ENCODE results near the gene GPR82.

Gene GPR82

DNA sequence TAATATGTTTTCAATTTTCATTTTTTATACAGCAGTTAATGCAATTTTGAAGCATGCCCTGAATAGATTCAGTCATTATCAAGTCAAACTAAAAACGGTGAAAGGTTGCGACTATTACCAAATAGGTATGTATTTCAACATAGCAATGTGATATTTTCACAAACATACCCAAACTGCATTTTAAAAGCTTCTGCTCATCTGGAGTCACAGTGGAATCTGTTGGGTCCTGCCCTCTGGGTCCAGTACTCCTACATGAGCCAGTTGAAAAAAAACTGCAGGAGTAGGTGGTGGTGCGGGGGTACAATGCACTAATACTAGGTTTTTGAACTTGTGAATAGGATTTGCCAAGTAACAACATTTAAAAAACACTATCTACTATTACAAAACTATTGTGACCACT lies 34.3 kb upstream of the GPR82 start:
- no peak overlapping the region for H3K27ac ChIP-seq (ENCODE audit: low read depth, low read length)
- no peak for TF ChIP-seq EZH2phosphoT487 (IDR thresholded peaks at IDR 0.05; ENCODE audit: borderline replicate concordance, low read length)
- TF ChIP-seq, protein P1, sequence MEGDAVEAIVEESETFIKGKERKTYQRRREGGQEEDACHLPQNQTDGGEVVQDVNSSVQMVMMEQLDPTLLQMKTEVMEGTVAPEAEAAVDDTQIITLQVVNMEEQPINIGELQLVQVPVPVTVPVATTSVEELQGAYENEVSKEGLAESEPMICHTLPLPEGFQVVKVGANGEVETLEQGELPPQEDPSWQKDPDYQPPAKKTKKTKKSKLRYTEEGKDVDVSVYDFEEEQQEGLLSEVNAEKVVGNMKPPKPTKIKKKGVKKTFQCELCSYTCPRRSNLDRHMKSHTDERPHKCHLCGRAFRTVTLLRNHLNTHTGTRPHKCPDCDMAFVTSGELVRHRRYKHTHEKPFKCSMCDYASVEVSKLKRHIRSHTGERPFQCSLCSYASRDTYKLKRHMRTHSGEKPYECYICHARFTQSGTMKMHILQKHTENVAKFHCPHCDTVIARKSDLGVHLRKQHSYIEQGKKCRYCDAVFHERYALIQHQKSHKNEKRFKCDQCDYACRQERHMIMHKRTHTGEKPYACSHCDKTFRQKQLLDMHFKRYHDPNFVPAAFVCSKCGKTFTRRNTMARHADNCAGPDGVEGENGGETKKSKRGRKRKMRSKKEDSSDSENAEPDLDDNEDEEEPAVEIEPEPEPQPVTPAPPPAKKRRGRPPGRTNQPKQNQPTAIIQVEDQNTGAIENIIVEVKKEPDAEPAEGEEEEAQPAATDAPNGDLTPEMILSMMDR (IDR thresholded peaks at IDR 0.05; ENCODE audit: low read depth, low read length, poor library complexity, severe bottlenecking) = no peak
- no peaks in the 10 kb centered on the region for H3F3A ChIP-seq (ENCODE audit: control insufficient read depth, insufficient read depth)
- no peak overlapping the region for H3K4me2 ChIP-seq (ENCODE audit: low read length)
- no peaks in the 10 kb centered on the region for H3K27me3 ChIP-seq (ENCODE audit: control insufficient read depth, low read length)
- no peaks in the 10 kb centered on the region for H4K20me1 ChIP-seq (ENCODE audit: control insufficient read depth, insufficient read depth, low read depth, low read length)
- no peaks in the 10 kb centered on the region for H3K9me3 ChIP-seq (ENCODE audit: control insufficient read depth, insufficient read depth, low read length)
- H3K9me2 ChIP-seq (replicated peaks; ENCODE audit: control insufficient read depth, low read length) = no peaks in the 10 kb centered on the region
- H3K79me2 ChIP-seq (ENCODE audit: control insufficient read depth, low read length) = no peaks in the 10 kb centered on the region
- H3K4me1 ChIP-seq (ENCODE audit: control insufficient read depth, low read length) = peaks cover 23% of the 10 kb centered on the region
- no peak overlapping the region for H3K4me3 ChIP-seq (ENCODE audit: low read length)
- H3K36me3 ChIP-seq (ENCODE audit: control insufficient read depth, low read length) = no peaks in the 10 kb centered on the region

- TF ChIP-seq EZH2phosphoT487 (IDR thresholded peaks at IDR 0.05; ENCODE audit: borderline replicate concordance, low read length) = no peak
- H3K4me1 ChIP-seq (ENCODE audit: control insufficient read depth, low read length) = peaks cover 14% of the 10 kb centered on the region
- no peaks in the 10 kb centered on the region for H3K9me3 ChIP-seq (ENCODE audit: control insufficient read depth, insufficient read depth, low read length)
- H3F3A ChIP-seq (ENCODE audit: control insufficient read depth, insufficient read depth) = no peaks in the 10 kb centered on the region
- H3K36me3 ChIP-seq (ENCODE audit: control insufficient read depth, low read length) = no peaks in the 10 kb centered on the region
- no peaks in the 10 kb centered on the region for H4K20me1 ChIP-seq (ENCODE audit: control insufficient read depth, insufficient read depth, low read depth, low read length)
- no peaks in the 10 kb centered on the region for H3K27me3 ChIP-seq (ENCODE audit: control insufficient read depth, low read length)
- H3K4me3 ChIP-seq (ENCODE audit: low read length) = no peak overlapping the region
- no peak overlapping the region for H3K27ac ChIP-seq (ENCODE audit: low read depth, low read length)
- no peaks in the 10 kb centered on the region for H3K9me2 ChIP-seq (replicated peaks; ENCODE audit: control insufficient read depth, low read length)
- no peak overlapping the region for H3K4me2 ChIP-seq (ENCODE audit: low read length)
- no peaks in the 10 kb centered on the region for H3K79me2 ChIP-seq (ENCODE audit: control insufficient read depth, low read length)
These were observed 31.7 kb upstream of the GPR82 start for GRCh38 chrX:41692162-41692749.

GRCh38 chrX:41693024-41693423 lies 31.0 kb upstream of the GPR82 start:
- no peaks in the 10 kb centered on the region for H3K27me3 ChIP-seq (ENCODE audit: control insufficient read depth, low read length)

GRCh38 chrX:41695426-41695825 lies 28.6 kb upstream of the GPR82 start:
- Histone ChIP-seq H3K36me3 (ENCODE audit: control insufficient read depth, low read length) (no peaks in the 10 kb centered on the region), H3K27me3 (ENCODE audit: control insufficient read depth, low read length) (no peaks in the 10 kb centered on the region), H3K4me2 (ENCODE audit: low read length) (no peak overlapping the region), H3K4me3 (ENCODE audit: low read length) (no peak overlapping the region), H3K4me1 (ENCODE audit: control insufficient read depth, low read length) (peaks cover 4% of the 10 kb centered on the region), H3K9me3 (ENCODE audit: control insufficient read depth, insufficient read depth, low read length) (no peaks in the 10 kb centered on the region), H3K27ac (ENCODE audit: low read depth, low read length) (no peak overlapping the region), H3K79me2 (ENCODE audit: control insufficient read depth, low read length) (no peaks in the 10 kb centered on the region), H3K9me2 (replicated peaks; ENCODE audit: control insufficient read depth, low read length) (no peaks in the 10 kb centered on the region), H3F3A (ENCODE audit: control insufficient read depth, insufficient read depth) (no peaks in the 10 kb centered on the region), H4K20me1 (ENCODE audit: control insufficient read depth, insufficient read depth, low read depth, low read length) (no peaks in the 10 kb centered on the region)
- TF ChIP-seq EZH2phosphoT487 (IDR thresholded peaks at IDR 0.05; ENCODE audit: borderline replicate concordance, low read length) = no peak
- TF ChIP-seq, protein P1 (IDR thresholded peaks at IDR 0.05; ENCODE audit: low read depth, low read length, poor library complexity, severe bottlenecking) = no peak

More at GRCh38 chrX:41693024-41693423, 31.0 kb upstream of the GPR82 start:
- H3F3A ChIP-seq (ENCODE audit: control insufficient read depth, insufficient read depth) = no peaks in the 10 kb centered on the region
- no peaks in the 10 kb centered on the region for H4K20me1 ChIP-seq (ENCODE audit: control insufficient read depth, insufficient read depth, low read depth, low read length)
- H3K79me2 ChIP-seq (ENCODE audit: control insufficient read depth, low read length) = no peaks in the 10 kb centered on the region
- H3K9me2 ChIP-seq (replicated peaks; ENCODE audit: control insufficient read depth, low read length) = no peaks in the 10 kb centered on the region
- H3K4me1 ChIP-seq (ENCODE audit: control insufficient read depth, low read length) = peaks cover 9% of the 10 kb centered on the region
- TF ChIP-seq, protein P1 (IDR thresholded peaks at IDR 0.05; ENCODE audit: low read depth, low read length, poor library complexity, severe bottlenecking) = no peak
- no peak for TF ChIP-seq EZH2phosphoT487 (IDR thresholded peaks at IDR 0.05; ENCODE audit: borderline replicate concordance, low read length)
- no peak overlapping the region for H3K4me2 ChIP-seq (ENCODE audit: low read length)
- no peak overlapping the region for H3K4me3 ChIP-seq (ENCODE audit: low read length)
- no peak overlapping the region for H3K27ac ChIP-seq (ENCODE audit: low read depth, low read length)
- H3K9me3 ChIP-seq (ENCODE audit: control insufficient read depth, insufficient read depth, low read length) = no peaks in the 10 kb centered on the region
- H3K36me3 ChIP-seq (ENCODE audit: control insufficient read depth, low read length) = no peaks in the 10 kb centered on the region

Data from DOHH2 (cell line).